NCI-H446 (cell line): Measurements from ENCODE around the gene ABCB11.

Source experiments
- DNase-seq, 2 experiments: peaks; one replicate each; lab custom pipeline; 2025; lab: John Stamatoyannopoulos, UW

Gene ABCB11

DNA sequence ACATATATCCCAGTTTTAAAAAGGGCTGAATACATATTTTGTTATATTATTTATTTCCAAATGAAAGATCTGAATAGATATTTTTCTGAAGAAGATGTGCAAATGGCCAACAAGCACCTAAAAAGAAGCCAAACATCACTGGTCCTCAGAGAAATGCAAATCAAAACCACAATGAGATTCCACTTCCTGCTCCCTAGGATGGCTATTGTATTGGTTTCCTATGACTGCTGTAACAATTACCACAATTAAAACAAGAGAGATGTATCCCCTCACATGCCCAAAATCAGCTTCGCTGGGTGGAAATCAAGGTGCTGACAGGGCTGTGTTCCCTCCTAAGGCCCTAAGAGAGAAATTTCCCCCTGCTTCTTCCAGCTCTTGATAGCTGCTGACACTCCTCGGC is 23.2 kb downstream of the ABCB11 start:
- DNase-seq = no peak

DNA sequence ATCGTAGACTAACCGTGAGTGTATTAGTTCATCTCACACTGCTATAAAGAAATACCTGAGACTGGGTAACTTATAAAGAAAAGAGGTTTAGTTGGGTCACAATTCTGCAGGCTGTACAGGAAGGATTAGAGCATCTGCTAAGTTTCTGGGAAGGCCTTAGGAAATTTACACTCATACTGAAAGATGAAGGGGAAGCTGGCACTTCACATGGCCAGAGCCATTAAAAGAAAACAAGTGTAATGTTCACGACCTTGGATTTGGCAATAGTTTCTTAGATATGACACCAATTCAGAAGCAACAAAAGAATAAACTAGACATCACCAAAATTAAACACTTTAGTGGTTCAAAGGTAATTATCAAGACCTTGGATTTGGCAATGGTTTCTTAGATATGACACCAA is 23.8 kb downstream of the ABCB11 start:
- DNase-seq = no peak

DNA sequence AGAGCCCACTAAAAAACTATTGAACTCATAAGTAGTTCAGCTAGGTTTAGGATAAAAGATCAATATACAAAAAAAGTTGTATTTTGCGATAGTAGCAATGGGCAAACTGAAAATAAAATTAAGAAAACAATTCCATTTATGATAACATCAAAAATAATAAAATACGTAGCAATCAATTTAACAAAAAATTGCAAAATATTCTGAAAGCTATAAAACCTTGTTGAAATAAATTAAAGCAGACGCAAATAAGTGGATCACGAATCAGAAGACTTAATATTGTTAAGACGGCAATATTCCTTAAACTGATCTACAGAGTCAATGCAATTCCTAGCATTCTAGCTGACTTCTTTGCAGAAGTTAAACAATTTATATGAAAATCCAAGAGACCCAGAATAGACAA is 24.5 kb downstream of the ABCB11 start:
- DNase-seq = no peak

DNA sequence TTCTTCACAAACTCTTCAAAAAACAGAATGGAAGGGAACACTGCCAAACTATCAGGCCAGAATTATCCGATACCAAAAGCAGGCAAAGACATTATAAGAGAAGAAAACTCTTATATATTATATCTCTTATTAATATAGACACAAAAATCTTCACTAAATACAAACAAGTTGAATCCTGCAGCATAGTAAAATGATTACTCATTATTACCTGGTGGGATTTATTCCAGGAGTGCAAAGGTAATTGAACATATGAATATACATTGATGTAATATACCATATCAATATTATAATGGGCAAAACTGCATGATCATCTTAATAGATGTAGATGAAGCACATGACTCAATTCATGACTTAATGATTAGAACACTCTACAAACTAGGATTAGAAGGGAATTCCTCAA is 25.1 kb downstream of the ABCB11 start:
- no peak for DNase-seq

DNA sequence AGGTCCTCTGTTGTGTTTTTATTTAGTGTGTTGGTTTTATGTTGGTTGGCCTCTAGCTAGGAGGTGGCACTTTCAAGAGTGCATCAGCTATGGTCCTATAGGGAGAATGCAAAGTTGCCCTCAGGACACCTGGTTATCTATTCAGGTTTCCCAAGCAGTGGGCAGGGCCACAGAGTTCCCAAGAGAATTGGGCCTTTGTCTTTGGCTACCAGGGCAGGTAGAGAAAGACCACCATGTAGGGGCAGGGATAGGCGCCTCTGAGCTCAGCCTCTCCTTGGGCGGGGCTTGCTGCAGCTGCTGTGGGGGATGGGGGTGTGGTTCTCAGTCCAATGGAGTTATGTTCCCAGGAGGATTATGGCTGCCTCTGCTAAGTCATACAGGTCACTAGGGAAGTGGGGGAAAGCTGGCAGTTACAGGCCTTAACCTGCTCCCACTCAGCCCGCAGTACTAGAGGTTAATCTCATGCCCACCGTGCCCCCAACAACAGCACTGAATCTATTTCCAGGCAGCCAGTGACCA is 26.0 kb downstream of the ABCB11 start:
- DNase-seq = no peak

DNA sequence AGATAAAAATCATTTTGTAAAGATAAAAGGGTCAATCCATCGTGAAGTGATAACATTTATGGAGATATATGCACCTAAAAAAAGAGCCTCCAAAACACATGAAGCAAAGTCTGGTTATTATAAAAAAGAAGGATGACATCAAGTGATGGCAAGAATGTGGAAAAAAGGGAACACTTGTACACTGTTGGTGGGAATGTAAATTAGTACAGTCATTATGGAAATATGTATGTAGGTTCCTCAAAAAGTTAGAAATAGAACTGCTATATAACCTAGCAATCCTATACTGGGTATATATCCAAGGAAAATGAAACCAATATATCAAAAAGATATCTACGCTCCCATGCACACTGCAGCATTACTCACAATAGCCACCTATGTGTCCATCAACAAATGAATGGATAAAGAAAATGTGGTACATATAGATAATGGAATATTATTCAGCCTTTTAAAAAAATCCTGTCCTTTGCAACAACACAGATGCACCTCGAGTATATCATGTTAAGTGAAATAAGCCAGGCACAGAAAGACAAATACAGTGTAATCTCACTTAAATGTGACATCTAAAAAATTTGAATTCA is 28.9 kb downstream of the ABCB11 start:
- DNase-seq = no peak

DNA sequence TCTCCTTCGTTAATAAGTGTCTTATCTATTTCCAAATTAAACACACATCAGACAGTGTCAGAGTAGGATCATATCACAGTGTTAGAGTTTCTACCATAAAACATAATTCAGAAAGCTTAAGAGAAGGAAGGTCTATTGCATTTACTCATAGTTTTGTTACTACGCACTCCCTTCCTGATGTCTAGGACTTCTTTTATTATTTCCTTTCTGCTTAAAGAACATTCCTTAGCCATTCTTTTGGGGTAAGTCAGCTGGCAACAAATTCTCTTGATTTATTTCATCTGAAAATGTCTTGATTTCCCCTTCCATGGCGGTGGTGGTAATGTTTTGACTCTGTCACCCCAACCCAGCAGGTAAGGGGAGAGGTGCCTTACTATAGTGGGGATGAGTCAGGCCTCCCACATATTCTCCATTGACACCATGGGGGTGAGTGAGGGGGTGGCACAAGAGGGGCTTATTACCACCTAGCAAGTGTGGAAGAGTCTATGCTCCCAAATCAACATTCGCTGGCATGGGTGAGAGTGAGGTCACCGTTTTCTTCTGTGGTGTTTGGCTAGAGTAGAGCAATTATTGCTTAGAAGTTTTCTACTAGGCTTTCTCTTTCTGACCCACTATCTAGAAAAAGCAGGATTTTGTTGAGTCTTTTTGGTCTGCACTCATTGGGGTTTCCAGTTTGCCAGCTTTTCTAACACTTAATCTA is 29.9 kb downstream of the ABCB11 start:
- no peak for DNase-seq

DNA sequence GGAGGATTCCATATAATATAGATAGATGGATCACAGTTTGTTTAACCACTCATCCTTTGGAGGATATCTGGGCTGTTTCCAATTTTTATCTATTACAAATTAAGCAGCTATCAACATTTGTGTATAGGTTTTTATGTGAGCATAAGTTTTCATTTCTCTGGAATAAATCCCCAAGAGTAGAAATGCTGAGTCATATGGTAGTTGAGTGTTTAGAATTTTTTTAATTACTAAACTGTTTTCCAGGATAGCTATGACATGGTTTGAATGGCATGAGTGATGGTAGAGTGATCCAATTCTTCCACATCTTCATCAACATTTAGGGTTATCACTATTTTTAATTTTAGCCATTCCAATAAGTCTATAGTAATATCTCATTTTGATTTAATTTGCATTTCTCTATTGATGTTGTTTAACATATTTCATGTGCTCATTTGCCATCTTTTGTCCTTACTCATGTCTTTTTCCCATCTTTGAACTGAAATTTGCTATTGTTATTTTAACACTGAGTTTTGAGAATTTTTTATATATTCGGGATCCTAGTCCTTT is 31.4 kb downstream of the ABCB11 start:
- no peak for DNase-seq

DNA sequence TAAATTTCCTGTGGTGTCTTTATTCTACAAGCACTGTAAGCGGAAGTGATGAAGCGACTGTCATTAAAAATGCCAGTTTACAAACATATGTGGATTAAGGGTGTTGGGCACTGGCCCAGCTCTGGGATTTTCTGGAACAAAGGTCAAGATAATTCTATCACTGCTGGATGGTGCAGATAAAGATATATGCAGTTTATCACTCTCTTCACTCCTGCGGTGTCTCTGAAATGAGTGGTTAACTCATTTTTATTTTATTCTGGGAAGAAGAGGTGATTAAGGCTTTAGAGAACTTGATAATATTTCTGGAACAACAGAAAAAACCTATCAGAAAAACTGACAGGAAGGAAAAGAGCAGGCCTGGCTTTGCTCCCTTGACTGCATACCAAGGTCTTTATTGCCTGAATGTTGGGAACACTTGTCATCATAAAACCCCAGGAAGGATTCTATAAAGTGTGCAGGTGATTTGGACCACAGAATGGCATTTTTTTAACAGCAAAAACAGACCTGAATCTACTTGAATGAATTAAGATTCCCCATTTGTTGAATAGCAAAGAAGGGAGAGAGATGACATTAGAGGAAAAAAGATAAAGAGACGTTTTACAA is 32.4 kb downstream of the ABCB11 start:
- DNase-seq = no peak

DNA sequence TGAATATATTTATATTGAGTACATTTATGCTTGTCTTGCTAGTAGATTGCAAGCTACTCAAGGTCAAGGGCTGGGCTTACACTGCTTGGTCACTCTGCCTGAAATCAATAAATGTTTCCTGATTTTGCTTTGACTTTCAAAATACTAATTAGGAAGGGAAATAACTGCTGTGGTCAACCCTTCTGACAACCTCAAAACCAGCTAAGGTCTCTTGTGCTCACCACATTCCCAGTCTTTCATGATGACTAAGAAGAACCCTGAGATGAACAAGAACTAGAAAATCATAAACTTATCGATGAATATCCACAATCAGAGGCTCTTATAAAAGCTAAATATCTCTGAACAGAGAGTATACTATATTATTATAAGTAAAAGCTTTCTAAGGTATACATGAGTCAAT is 33.3 kb downstream of the ABCB11 start:
- no peak for DNase-seq

DNA sequence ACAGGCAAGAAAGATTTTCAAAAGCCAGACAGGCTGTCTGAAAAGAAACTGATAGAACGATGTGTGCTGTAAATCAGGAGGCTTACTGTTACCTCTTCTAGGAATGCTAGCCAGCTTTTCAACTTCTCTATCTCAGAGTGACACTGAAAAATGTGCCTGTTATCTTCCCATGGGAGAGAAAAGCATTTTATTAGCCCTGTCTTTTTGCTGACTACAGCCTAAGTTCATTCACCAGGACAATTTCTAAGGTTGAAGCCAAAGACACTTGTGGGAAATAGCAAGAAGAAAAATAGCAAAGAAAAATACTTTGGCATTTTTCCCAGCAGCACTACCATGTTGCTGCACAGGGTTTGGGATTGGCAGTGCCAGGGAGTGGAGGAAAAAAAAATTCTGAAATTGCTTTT is 34.0 kb downstream of the ABCB11 start:
- DNase-seq = no peak

DNA sequence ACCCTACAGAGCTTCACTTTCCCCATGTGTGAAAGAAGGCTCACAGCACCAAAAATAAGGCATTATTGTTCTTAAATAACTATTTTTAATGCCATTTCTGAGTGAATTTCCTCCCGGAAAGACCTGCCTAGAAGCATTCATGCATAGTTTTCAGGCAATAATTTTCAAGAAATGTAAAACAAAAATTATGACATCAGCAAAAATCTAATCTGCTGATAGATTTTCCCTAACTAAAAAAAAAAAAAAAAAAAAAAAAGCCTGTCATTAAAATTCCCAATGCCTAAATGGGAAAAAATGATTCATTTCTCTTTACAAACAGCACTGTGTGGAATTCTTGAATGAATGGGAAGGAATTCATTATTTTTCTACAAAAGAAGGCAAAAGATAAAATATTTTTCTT is 35.4 kb downstream of the ABCB11 start:
- no peak for DNase-seq

DNA sequence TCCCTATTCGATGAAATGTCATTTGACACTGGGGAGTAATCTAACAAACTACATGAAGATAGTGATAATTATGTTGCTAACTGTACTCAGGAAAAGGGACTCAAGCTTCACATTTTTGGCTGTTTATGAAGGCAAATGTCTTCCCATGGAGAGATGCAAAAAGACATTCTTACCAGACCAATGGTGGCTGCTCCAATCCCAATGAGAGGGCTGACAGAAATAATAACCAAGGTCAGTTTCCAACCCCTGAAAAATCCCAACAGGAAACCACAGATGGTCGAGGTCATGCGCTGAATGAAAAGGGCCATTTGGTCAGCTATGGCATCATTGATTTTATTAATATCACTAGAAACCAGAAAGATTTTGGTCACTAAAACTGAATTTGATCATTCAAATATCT is 37.6 kb downstream of the ABCB11 start:
- no peak for DNase-seq

DNA sequence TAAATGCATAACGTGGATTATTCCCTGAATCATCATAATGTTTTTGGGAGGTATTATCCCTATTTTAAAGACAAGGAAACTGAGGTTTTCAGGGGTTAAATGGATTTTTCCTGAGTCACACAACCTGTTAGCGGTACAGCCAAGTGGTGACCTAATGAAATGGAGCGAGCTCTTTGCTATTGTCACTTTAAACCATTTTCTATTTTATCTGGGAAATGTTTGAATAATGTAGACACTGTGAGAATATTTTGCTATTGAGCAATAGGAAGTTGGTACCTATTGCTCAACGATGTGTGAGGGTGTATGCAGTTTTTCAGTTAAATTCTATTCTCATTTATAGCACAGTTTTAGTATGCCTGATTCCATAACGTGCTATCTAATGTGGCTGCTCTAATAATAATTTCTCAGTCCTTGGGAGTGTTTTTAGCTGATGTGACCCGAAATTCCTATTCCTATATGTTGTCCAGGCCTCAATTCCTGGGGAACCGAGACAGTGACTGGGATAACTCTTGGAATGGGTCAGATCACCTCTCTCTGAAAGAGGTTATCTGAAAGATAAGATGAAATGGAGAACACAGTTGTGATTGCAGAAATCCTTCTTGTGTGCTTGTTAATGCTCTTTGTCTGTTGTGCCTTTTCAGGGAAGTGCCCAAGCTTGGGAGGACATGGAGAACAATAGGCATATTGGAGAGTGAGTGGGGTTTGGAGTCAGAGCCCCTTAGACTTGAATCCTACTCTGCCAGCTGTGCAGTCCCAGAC is 38.4 kb downstream of the ABCB11 start:
- DNase-seq = no peak

DNA sequence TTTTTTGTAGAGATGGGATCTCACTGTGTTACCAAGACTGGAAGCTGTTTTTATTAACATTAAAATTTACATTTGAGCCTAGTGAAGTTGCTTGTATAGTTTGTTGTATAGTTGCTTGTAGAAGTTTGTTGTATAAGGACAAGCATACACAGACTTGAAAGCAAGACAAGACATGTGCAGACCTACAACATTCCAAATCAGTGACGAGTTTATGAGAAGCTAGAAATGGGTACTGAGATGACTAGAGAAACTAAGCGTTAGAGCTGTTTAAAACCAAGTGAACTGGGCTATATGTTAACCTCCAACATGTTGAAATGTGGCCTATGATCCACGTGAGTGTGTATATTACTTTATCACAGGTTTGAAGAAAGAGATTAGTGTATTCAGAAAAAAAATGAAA is 39.1 kb downstream of the ABCB11 start:
- no peak for DNase-seq

DNA sequence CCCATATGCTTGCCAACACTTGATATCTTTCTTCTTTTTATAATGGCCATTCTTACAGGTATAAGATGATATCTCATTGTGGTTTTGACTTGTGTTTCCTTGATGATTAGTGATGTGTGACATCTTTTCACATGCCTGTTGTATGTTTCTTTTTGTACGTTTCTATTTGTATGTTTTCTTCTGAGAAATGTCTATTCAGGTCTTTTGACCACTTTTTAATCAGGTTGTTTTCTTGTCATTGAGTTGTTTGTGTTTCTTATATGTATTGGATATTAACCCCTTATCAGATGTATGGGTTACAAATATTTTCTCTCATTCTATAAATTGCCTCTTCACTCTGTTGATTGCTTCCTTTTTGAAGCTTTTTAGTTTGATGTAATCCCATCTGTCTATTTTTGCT is 42.4 kb downstream of the ABCB11 start:
- no peak for DNase-seq

DNA sequence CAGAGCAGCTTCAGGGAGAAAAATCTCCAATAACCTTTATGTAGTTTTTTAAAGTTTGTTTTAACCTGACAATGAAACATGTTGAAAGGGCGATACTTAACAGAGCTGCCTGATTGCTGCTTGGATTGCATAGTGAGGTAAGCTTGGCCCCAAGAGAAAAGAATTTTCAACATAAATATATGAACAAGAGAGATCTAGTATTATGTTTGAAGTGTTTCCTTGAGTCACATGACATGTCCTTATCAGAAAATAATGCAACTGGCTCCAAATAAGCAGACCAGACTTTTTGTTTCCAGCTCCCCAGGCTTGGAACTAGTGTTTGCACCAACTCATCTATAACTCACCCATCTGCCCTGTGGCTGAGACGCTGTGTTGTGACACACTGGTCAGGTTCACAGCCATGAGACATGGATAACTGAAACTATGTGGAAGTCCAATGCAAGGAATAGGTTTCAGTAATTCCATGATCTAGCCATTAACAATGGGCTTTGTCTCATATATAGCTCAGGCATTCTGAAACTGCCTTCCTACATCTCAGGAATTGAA is 44.7 kb downstream of the ABCB11 start:
- DNase-seq = no peak

DNA sequence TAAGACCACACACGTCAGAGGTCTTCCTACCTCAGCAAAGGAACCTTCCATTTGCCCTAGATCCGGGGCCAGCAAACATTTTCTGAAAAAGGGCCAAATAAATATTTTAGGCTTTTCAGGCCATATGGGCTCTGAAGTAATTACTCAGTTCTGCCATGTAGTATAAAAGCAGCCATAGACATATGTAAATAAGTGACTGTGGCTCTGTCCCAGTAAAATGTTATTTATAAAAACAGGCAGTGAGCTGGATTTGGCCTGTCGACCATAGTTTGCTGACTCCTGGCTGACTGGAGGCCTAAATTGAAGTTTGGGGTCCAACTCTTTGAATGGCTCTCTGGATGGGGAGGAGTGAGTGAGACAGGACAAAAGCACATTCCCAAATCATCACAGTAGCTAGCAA is 49.5 kb downstream of the ABCB11 start:
- DNase-seq = no peak

DNA sequence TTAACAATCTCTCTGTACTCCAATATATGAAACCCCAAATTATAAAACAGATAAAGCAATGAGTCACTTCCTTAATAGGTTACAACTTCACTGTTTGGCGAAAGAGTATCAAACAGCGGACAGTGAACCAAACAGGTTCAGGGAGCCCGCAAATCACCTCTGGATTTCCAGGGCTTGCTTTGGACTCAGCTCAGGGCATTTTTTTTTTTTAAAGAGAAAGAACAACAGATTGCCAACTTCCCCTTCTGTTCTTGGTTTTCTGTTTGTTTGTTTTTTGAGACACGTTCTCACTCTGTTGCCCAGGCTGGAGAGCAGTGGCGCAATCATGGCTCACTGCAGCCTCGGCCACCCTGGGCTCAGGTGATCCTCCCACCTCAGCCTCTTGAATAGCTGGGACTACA is 52.7 kb downstream of the ABCB11 start:
- DNase-seq = no peak

DNA sequence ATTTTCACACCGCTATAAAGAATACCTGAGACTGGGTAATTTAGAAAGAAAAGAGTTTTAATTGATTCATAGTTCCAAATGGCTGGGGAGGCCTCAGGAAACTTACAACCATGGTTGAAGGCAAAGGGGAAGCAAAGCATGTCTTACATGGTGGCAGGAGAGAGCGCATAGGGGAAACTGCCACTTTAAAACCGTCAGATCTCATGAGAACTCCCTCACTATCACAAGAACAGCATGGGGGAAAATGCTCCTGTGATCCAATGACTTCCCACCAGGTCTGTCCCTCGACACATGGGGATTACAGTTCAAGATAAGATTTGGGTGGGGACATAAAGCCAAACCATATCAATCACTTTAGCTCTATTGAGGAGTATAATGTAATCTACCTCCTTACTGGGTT is 53.5 kb downstream of the ABCB11 start:
- no peak for DNase-seq

DNA sequence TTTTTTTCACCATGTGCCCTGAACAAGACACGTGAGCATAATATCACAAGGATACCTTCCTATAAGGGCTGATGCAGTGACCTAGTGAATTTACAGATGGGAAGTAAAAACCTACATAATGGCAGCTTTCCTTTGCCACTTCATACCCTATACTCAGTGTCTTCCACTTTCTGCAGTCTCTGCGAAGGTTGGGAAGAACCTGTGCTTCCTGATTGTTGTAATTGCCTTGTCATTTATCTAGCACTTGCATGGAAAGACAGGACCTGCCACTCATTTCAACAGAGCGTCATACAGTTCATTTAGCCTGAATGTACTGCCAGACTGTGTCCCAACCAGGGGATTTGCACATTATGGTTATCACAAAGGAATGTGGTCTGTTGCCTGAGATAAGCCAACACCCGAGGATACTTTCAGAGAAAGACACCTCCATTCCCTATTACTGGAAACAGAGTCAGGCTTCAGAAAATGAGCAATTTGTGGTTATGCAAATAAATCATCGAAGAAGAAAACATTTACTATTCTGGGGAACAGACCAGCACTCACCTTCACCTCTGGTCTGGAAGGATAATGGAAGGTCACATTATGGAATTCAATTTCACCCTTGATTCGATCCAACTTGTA is 55.0 kb downstream of the ABCB11 start:
- no peak for DNase-seq

DNA sequence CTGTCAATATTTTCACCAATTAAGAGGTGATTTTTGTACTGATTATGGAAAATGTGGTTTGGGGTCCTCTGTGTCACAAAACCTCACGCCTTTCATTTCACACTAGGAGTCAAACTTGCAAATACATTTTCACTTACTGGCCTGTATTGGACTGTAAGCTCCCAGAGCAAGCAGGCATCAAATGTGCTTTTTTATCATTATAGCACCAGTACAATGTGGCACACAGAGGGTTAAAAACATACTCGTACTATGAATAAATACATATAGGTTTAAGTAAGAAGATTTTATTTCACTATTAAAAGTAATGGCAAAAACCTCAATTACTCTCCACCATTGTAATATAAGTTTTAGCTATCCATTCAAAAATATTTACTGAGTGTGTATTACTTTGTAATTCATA is 56.7 kb downstream of the ABCB11 start:
- DNase-seq = no peak
